Karpas-422 (cell line): Measurements from ENCODE around the gene MATN3. TPM values are rescaled to one million over a fixed set of nuclear protein-coding genes. Genes with fewer than 3 reads are reported as not detected.
A peak's percentile ranks its signal among the peaks of the same experiment; 100 is the strongest.

Source experiments
- DNase-seq: peaks from one replicate; pipeline ENCODE4 v3.0.0-alpha.2; 2015
- H2AFZ ChIP-seq: fragments of 200-600 bp; sonication (generic); 2 replicates; pipeline ENCODE4 v1.6.1; 2014; ENCODE audit warnings: antibody characterized with exemption, low read length, mixed read lengths
- H3K27ac ChIP-seq: fragments of 200-600 bp; sonication (generic); 2 replicates; pipeline ENCODE4 v1.5.1; 2014; ENCODE audit warnings: mild to moderate bottlenecking, low read length, moderate library complexity
- H3K27me3 ChIP-seq: fragments of 200-600 bp; sonication (generic); 2 replicates; pipeline ENCODE4 v1.6.1; 2014; ENCODE audit warnings: low read length, mixed read lengths
- H3K36me3 ChIP-seq: fragments of 200-600 bp; sonication (generic); 2 replicates; pipeline ENCODE4 v1.6.1; 2014; ENCODE audit warnings: low read length, mixed read lengths; ENCODE audit not compliant: insufficient read depth
- H3K4me1 ChIP-seq: fragments of 200-600 bp; sonication (generic); 2 replicates; pipeline ENCODE4 v1.6.1; 2014; ENCODE audit warnings: mild to moderate bottlenecking, low read length, mixed read lengths
- H3K4me2 ChIP-seq: fragments of 200-600 bp; sonication (generic); 2 replicates; pipeline ENCODE4 v1.6.1; 2014; ENCODE audit warnings: low read length, low read depth, mild to moderate bottlenecking; ENCODE audit not compliant: poor library complexity, severe bottlenecking
- H3K4me3 ChIP-seq: fragments of 200-600 bp; sonication (generic); 2 replicates; pipeline ENCODE4 v1.5.1; 2014; ENCODE audit warnings: mild to moderate bottlenecking, antibody characterized with exemption, low read length, mixed read lengths
- H3K79me2 ChIP-seq: fragments of 200-600 bp; sonication (generic); 2 replicates; pipeline ENCODE4 v1.6.1; 2014; ENCODE audit warnings: mild to moderate bottlenecking, low read length, mixed read lengths
- H3K9ac ChIP-seq: fragments of 200-600 bp; sonication (generic); 2 replicates; pipeline ENCODE4 v1.6.0; 2014; ENCODE audit warnings: low read length
- H3K9me2 ChIP-seq: fragments of 200-600 bp; sonication (generic), shearing (Covaris generic); replicated peaks from 2 replicates; pipeline ENCODE4 v1.6.0; 2014; ENCODE audit warnings: mild to moderate bottlenecking, low read length, moderate library complexity; ENCODE audit not compliant: insufficient read depth
- H3K9me3 ChIP-seq: fragments of 300-700, 200-600 bp; sonication (generic); 2 replicates; pipeline ENCODE4 v1.6.1; 2014; ENCODE audit warnings: low read length, mixed read lengths
- H4K20me1 ChIP-seq: fragments of 200-600 bp; sonication (generic); 2 replicates; pipeline ENCODE4 v1.6.1; 2014; ENCODE audit warnings: mild to moderate bottlenecking, antibody characterized with exemption, low read length, low read depth; ENCODE audit not compliant: insufficient read depth
- total RNA-seq: library from RNA; depleted of rRNA; stranded (reverse); fragments of >200 nt; shearing (Covaris generic); gene quantifications from 2 replicates; pipeline ENCODE4 v1.2.3, GENCODE V29; 2014; ENCODE audit warnings: low replicate concordance

Gene MATN3
- total RNA-seq, 1 experiment from 2014 or later: not detected

GRCh38 chr2:19987936-19988335, 24.5 kb downstream of the MATN3 start:
- H3K27me3 ChIP-seq: no peaks in the 10 kb centered on the region
- 0 out of 2 replicates have a peak, but pooled peaks cover 3% of the 10 kb centered on the region for H3K36me3 ChIP-seq
- no peaks in the 10 kb centered on the region for H3K9me3 ChIP-seq
- H3K4me1 ChIP-seq: peaks cover 20% of the 10 kb centered on the region
- H3K79me2 ChIP-seq: peaks cover 34% of the 10 kb centered on the region
- no peaks in the 10 kb centered on the region for H4K20me1 ChIP-seq
- no peak overlapping the region for H2AFZ ChIP-seq
- H3K4me2 ChIP-seq: peak overlapping the region; percentile 87
- H3K9ac ChIP-seq: peak overlapping the region; percentile 88
- peaks cover 6% of the 10 kb centered on the region; the same call in 1 of the 2 replicates for H3K9me2 ChIP-seq
- peak; percentile 61 for DNase-seq
- peak overlapping the region; percentile 90 for H3K4me3 ChIP-seq
- H3K27ac ChIP-seq: peak overlapping the region; percentile 26; the same call in 1 of the 2 replicates

DNA sequence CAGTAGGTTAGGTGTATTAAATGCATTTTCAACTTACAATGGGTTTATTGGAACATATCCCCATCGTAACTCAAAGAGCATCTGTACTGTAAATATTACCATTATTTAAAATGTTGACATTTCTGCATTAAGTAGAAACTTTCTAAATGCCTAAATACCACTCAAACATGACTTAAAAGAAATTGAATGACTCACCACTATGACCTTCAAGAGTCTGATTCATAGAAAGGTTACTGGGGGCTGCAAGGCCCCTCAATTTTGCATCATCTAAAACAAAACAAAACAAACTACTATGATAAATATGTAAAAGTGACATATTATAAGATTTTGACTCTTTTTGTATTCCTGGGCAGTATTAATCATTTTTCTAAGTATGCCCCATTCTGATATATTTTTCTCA, 30.2 kb downstream of the MATN3 start:
- no peaks in the 10 kb centered on the region for H3K9me2 ChIP-seq
- H2AFZ ChIP-seq: no peak overlapping the region
- H3K79me2 ChIP-seq: peaks cover 12% of the 10 kb centered on the region
- H3K27me3 ChIP-seq: no peaks in the 10 kb centered on the region
- H3K36me3 ChIP-seq: peaks cover 18% of the 10 kb centered on the region; the same call in 1 of the 2 replicates
- no peak overlapping the region for H3K9ac ChIP-seq
- no peaks in the 10 kb centered on the region for H3K4me1 ChIP-seq
- no peaks in the 10 kb centered on the region for H3K9me3 ChIP-seq
- no peaks in the 10 kb centered on the region for H4K20me1 ChIP-seq
- no peak for DNase-seq
- H3K4me3 ChIP-seq: no peak overlapping the region
- H3K4me2 ChIP-seq: no peak overlapping the region
- no peak overlapping the region for H3K27ac ChIP-seq

GRCh38 chr2:19979932-19980331, 32.5 kb downstream of the MATN3 start:
- Histone ChIP-seq H3K9me3 (no peaks in the 10 kb centered on the region), H3K4me1 (no peaks in the 10 kb centered on the region), H3K27ac (no peak overlapping the region), H2AFZ (no peak overlapping the region), H3K9me2 (no peaks in the 10 kb centered on the region), H3K4me2 (no peak overlapping the region), H3K79me2 (peaks cover 9% of the 10 kb centered on the region), H3K36me3 (peaks cover 29% of the 10 kb centered on the region), H4K20me1 (no peaks in the 10 kb centered on the region), H3K4me3 (no peak overlapping the region), H3K27me3 (no peaks in the 10 kb centered on the region), H3K9ac (no peak overlapping the region)
- DNase-seq: no peak

DNA sequence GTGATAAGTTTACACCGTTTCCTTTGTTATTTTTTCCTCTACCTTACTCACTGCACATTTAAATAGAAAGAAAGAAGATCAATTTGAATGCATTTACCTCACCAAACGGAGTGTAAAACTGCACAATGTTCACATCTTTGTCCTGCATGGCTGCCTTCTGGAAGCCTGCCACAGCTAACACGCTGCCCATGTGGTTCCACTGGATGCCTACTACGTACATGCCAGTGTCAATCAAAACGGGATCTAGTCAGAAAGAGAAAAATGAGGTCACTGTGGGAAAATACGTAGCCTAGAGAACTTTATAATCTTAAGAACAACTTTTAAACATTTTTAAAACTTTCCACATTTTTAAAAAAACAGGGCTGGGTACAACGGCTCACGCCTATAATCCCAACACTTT, 39.0 kb downstream of the MATN3 start:
- Histone ChIP-seq H3K4me3 (no peak overlapping the region), H4K20me1 (no peaks in the 10 kb centered on the region), H3K4me2 (no peak overlapping the region), H3K4me1 (no peaks in the 10 kb centered on the region), H3K79me2 (peaks cover 3% of the 10 kb centered on the region; the same call in 1 of the 2 replicates), H3K27ac (no peak overlapping the region), H2AFZ (no peak overlapping the region), H3K36me3 (peaks cover 39% of the 10 kb centered on the region), H3K9ac (no peak overlapping the region), H3K9me3 (no peaks in the 10 kb centered on the region), H3K27me3 (no peaks in the 10 kb centered on the region), H3K9me2 (no peaks in the 10 kb centered on the region)
- DNase-seq: no peak

DNA sequence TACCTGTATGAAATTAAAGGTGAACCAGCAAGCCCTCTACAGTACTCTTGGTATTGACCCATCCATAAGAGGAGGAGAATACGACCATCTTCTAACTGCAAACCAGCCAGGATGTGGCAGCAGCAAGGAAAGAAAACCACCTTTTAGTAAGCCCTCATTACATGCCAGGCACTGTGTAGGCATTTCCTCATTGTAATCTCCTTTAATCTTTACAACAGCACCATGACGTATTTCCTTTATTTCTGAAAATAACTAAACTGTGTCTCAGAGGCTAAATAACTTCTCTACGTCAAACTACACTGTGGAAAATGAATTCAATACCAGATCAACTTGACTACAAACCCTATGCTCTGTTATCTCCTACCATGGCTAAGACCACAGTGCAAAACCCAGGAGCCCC, 40.8 kb downstream of the MATN3 start:
- H2AFZ ChIP-seq: no peak overlapping the region
- H3K9me2 ChIP-seq: no peaks in the 10 kb centered on the region
- H4K20me1 ChIP-seq: no peaks in the 10 kb centered on the region
- H3K9me3 ChIP-seq: no peaks in the 10 kb centered on the region
- no peak overlapping the region for H3K27ac ChIP-seq
- H3K4me2 ChIP-seq: no peak overlapping the region
- H3K4me1 ChIP-seq: no peaks in the 10 kb centered on the region
- H3K79me2 ChIP-seq: peaks cover 3% of the 10 kb centered on the region; the same call in 1 of the 2 replicates
- H3K9ac ChIP-seq: no peak overlapping the region
- peaks cover 28% of the 10 kb centered on the region for H3K36me3 ChIP-seq
- DNase-seq: no peak
- no peak overlapping the region for H3K4me3 ChIP-seq
- no peaks in the 10 kb centered on the region for H3K27me3 ChIP-seq

- no peak for DNase-seq
These were observed 49.1 kb downstream of the MATN3 start for GRCh38 chr2:19963386-19963785.

DNA sequence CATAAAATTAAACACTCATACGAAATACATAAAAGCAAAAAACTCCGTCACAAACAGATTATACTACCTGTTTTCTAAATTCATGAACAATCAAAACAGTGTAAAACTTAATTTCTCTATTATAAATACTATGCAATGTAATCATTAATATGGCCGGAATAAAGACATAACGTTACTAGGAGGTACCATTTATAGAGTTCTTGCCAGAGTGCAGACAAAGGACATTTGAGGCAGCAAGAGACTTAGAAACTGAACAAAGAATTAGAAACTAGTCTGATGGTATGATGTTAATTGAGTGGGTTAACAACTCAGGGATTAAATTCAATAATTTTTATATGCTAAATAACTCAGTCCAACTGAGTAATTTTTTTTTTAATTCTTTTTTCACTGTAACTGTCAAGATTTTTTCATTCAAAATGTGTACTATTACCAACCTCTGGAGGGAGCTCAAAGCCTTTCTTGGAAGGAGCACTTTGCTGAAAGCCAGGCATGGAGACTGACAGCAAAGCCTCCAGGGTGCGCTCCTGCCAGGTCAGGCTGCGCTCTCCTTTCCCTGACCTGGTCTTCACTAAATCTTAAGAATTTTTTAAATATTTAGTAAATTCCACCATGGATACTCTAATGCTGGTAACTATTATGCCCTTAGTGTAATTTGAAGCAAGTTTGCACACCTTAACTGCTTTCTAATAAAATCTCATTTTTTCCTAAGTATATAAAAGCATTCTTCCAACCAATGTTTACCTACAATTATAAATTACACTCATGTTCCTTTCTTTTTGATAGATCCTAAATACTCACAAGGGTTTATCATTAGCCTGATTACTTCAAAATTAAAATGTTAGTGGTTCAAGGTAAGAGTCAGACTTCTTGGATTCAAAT, 56.7 kb downstream of the MATN3 start:
- H3K4me3 ChIP-seq: no peak overlapping the region
- H3K9me3 ChIP-seq: no peaks in the 10 kb centered on the region
- no peaks in the 10 kb centered on the region for H4K20me1 ChIP-seq
- H3K4me1 ChIP-seq: peaks cover 2% of the 10 kb centered on the region; the same call in 1 of the 2 replicates
- H3K79me2 ChIP-seq: no peaks in the 10 kb centered on the region
- no peak overlapping the region for H2AFZ ChIP-seq
- peak; percentile 89 for DNase-seq
- H3K4me2 ChIP-seq: no peak overlapping the region
- no peak overlapping the region for H3K27ac ChIP-seq
- H3K27me3 ChIP-seq: no peaks in the 10 kb centered on the region
- no peaks in the 10 kb centered on the region; the same call in 1 of the 2 replicates for H3K36me3 ChIP-seq
- H3K9me2 ChIP-seq: no peaks in the 10 kb centered on the region
- H3K9ac ChIP-seq: no peak overlapping the region

More at GRCh38 chr2:19963386-19963785, 49.1 kb downstream of the MATN3 start:
- Histone ChIP-seq H2AFZ (no peak overlapping the region), H3K4me1 (no peaks in the 10 kb centered on the region), H4K20me1 (no peaks in the 10 kb centered on the region), H3K27me3 (no peaks in the 10 kb centered on the region), H3K9me2 (no peaks in the 10 kb centered on the region), H3K79me2 (no peaks in the 10 kb centered on the region), H3K4me2 (no peak overlapping the region), H3K36me3 (peaks cover 5% of the 10 kb centered on the region; the same call in 1 of the 2 replicates), H3K4me3 (no peak overlapping the region), H3K27ac (no peak overlapping the region), H3K9me3 (no peaks in the 10 kb centered on the region), H3K9ac (no peak overlapping the region)

GRCh38 chr2:19949071-19949470, 63.4 kb downstream of the MATN3 start:
- Histone ChIP-seq H3K27me3 (no peaks in the 10 kb centered on the region), H3K79me2 (no peaks in the 10 kb centered on the region), H3K9me3 (no peaks in the 10 kb centered on the region), H3K4me3 (no peak overlapping the region), H3K9me2 (no peaks in the 10 kb centered on the region), H3K27ac (no peak overlapping the region), H3K4me2 (no peak overlapping the region), H3K4me1 (no peaks in the 10 kb centered on the region), H3K36me3 (peaks cover 7% of the 10 kb centered on the region), H2AFZ (no peak overlapping the region), H3K9ac (no peak overlapping the region), H4K20me1 (no peaks in the 10 kb centered on the region)
- no peak for DNase-seq
